Endothelial cell of umbilical vein (primary cell): Measurements from ENCODE around the gene NDUFS6.

Experiments used
- EZH2 ChIP-seq: IDR thresholded peaks from 2 replicates; pipeline ENCODE4 v1.6.1; 2012; ENCODE audit warnings: borderline replicate concordance, low read depth, mild to moderate bottlenecking, moderate library complexity, low read length, inconsistent platforms; ENCODE audit not compliant: severe bottlenecking
- POLR2A ChIP-seq: IDR thresholded peaks from 2 replicates; pipeline ENCODE4 v1.6.1; 2012; ENCODE audit warnings: low read depth, mild to moderate bottlenecking, control low read depth, low read length
- POLR2AphosphoS5 ChIP-seq: IDR thresholded peaks from 2 replicates; pipeline ENCODE4 v1.6.1; 2012; ENCODE audit warnings: low read depth, mild to moderate bottlenecking, control low read depth, low read length, moderate library complexity; ENCODE audit not compliant: insufficient read depth

- no peak for TF ChIP-seq EZH2
- no peak for TF ChIP-seq POLR2AphosphoS5
- no peak for TF ChIP-seq POLR2A
Measured at GRCh38 chr5:1805736-1806135, 4.5 kb downstream of the NDUFS6 start.
